Activated naive CD4-positive, alpha-beta T cell treated with Interleukin-2 at 50 U/mL for 16 hours (primary cell): ENCODE measurements around the gene SFXN4.
"Not testable (repeated sequence)": the region's sequence is repeated elsewhere in the genome, so short reads cannot be mapped to it uniquely, and the experiment has no call there.

ENCODE experiments used
- DNase-seq: peaks from one replicate; pipeline ENCODE4 v3.0.0-alpha.2; 2020

The SFXN4 gene

GRCh38 chr10:119139464-119140067 lies 25.9 kb downstream of the SFXN4 start:
- DNase-seq = peak; percentile 47

GRCh38 chr10:119138346-119139306 lies 26.9 kb downstream of the SFXN4 start:
- DNase-seq = no peak

- not testable (repeated sequence) for DNase-seq
Observed at GRCh38 chr10:119137878-119138277, 27.6 kb downstream of the SFXN4 start.

GRCh38 chr10:119136084-119136483 lies 29.4 kb downstream of the SFXN4 start:
- DNase-seq = no peak

GRCh38 chr10:119135513-119135881 lies 30.0 kb downstream of the SFXN4 start:
- DNase-seq = no peak

GRCh38 chr10:119133949-119134348 lies 31.6 kb downstream of the SFXN4 start:
- peak; percentile 36 for DNase-seq

GRCh38 chr10:119132521-119133345 lies 32.8 kb downstream of the SFXN4 start:
- DNase-seq = no peak

- peak; percentile 27 for DNase-seq
Observed at GRCh38 chr10:119131512-119132240, 33.8 kb downstream of the SFXN4 start.

GRCh38 chr10:119129721-119130120 lies 35.8 kb downstream of the SFXN4 start:
- no peak for DNase-seq

GRCh38 chr10:119125942-119126341 lies 39.6 kb downstream of the SFXN4 start:
- no peak for DNase-seq

GRCh38 chr10:119120875-119121274 lies 44.6 kb downstream of the SFXN4 start:
- DNase-seq = no peak

GRCh38 chr10:119120413-119120867 lies 45.1 kb downstream of the SFXN4 start:
- DNase-seq = no peak

- DNase-seq = no peak
Observed at GRCh38 chr10:119119400-119119799, 46.1 kb downstream of the SFXN4 start.

GRCh38 chr10:119118231-119118630 lies 47.3 kb downstream of the SFXN4 start:
- DNase-seq = no peak

- DNase-seq = no peak
Observed at GRCh38 chr10:119116326-119116951, 49.1 kb downstream of the SFXN4 start.

GRCh38 chr10:119115926-119116325 lies 49.6 kb downstream of the SFXN4 start:
- DNase-seq = no peak

GRCh38 chr10:119113751-119114732 lies 51.5 kb downstream of the SFXN4 start:
- DNase-seq = no peak

- no peak for DNase-seq
Observed at GRCh38 chr10:119112056-119112455, 53.5 kb downstream of the SFXN4 start.

- DNase-seq = not testable (repeated sequence)
Observed at GRCh38 chr10:119107771-119108170, 57.7 kb downstream of the SFXN4 start.

- not testable (repeated sequence) for DNase-seq
Observed at GRCh38 chr10:119107106-119107505, 58.4 kb downstream of the SFXN4 start.

- DNase-seq = not testable (repeated sequence)
Observed at GRCh38 chr10:119105899-119106298, 59.6 kb downstream of the SFXN4 start.
